GM18870 (cell line): ENCODE data around the gene UMOD.

ENCODE experiments used
- ATAC-seq: cut with Tn5 transposase; IDR thresholded peaks from one replicate; pipeline ENCODE4 v1.9.1; 2021; ENCODE audit warnings: moderate library complexity; ENCODE audit not compliant: unreplicated experiment

The UMOD gene

GRCh38 chr16:20352615-20353014 lies at the start of gene UMOD:
UMOD (minus strand) TSS chr16:20352715; CDS start chr16:20350737, 1,978 bp downstream.
- ATAC-seq = no peak

- ATAC-seq = no peak
Observed at GRCh38 chr16:20401475-20402016, 49.0 kb upstream of the UMOD start.

DNA sequence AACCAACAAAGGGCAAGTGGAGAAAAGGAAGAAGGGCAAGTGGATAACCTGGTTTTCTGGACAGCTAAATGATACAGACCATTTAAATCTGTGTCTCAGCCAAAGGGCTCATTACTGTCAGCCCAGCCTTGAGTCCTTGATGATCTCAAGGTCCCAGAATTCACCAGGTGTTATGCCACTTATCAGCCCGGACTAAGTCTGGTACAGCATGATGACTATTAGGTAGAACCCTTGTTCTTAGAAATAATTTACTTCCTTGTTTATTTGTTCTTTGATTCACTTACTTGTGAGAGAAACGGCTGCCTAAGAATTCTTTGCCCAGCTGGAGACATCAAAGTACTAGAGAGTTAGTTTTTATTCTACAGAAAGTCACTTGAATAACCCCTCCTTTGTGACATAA lies 48.6 kb upstream of the UMOD start:
- ATAC-seq = no peak

GRCh38 chr16:20399185-20399584 lies 46.7 kb upstream of the UMOD start:
- no peak for ATAC-seq

GRCh38 chr16:20398603-20399002 lies 46.1 kb upstream of the UMOD start:
- ATAC-seq = no peak

- ATAC-seq = no peak
Observed at GRCh38 chr16:20397468-20398074, 45.1 kb upstream of the UMOD start.

DNA sequence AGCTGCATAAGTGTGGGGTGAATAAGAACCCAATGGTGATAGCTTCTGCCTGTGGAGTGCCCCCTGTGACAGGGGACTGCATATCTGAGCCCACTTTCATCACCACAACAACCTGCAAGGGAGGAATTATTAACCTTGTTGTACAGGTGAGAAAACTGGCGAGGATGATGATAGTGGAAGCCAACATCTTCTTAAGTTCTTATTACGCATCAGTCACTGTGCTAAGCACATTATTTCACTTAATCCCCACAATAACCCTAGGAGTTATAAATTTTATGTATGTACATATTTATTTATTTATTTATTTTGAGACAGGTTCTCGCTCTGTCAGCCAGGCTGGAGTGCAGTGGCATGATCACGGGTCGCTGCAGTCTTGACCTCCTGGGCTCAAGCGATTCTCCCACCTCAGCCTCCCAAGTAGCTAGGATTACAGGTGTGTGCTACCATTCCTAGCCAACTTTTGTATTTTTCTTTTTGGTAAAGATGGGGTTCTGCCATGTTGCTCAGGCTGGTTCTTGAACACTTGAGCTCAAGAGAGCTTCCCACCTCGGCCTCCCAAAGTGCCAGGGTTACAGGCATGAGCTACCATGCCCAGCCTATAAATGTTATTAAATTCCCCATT lies 44.4 kb upstream of the UMOD start:
- no peak for ATAC-seq

DNA sequence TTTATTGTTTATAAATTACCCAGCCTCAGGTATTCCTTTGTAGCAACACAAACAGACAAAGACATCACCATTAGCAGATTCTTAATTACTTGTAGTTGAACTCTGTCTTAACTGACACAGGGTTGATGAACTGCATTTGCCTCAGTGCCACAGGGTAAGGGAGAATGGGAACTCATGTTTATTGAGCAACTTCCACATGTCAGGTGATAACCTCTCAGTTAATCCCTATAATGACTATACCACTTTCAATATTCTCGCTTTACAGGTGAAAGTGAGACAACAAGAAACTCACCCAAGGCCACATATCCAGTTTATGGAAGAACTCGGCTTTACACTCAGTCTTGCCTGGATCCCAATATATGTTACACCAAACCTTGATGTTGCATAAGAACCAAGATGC lies 43.4 kb upstream of the UMOD start:
- no peak for ATAC-seq

- no peak for ATAC-seq
Observed at GRCh38 chr16:20393801-20394577, 41.5 kb upstream of the UMOD start.

DNA sequence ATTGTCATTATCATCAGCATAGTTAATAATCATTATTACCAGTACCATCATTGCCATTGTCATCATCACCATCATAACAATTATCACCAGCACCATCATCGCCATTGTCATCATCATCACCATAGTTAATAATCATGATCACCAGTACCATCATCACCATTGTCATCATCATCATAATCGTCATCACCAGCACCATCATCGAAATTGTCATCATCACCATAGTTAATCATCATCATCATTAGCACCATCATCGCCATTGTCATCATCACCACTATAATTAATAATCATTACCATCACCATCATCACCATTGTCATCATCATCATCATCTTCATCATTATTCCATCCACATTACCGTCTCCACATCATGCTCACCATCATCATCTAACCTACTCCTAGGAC lies 38.5 kb upstream of the UMOD start:
- ATAC-seq = no peak

GRCh38 chr16:20388854-20389253 lies 36.3 kb upstream of the UMOD start:
- ATAC-seq = no peak

DNA sequence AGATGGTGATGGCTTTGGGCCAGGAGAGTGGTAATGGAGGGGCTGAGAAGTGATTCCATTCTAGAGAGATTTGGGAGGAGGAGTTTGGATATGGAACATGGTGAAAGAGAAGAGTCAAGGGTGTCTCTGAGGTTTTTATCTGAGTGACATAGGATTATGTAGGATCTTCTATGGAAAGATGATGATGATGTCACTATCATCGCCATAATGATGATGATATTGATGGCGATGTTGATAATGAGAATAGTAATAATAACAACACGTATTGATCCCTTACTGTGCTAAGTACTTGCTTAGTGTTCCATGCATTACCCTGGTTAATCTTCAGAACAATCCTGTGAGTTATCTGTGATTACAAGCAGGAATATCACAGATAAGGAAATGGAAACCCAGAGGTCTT lies 35.5 kb upstream of the UMOD start:
- ATAC-seq = no peak

- ATAC-seq = no peak
Observed at GRCh38 chr16:20385844-20386832, 33.6 kb upstream of the UMOD start.

- no peak for ATAC-seq
Observed at GRCh38 chr16:20383106-20384029, 30.9 kb upstream of the UMOD start.

DNA sequence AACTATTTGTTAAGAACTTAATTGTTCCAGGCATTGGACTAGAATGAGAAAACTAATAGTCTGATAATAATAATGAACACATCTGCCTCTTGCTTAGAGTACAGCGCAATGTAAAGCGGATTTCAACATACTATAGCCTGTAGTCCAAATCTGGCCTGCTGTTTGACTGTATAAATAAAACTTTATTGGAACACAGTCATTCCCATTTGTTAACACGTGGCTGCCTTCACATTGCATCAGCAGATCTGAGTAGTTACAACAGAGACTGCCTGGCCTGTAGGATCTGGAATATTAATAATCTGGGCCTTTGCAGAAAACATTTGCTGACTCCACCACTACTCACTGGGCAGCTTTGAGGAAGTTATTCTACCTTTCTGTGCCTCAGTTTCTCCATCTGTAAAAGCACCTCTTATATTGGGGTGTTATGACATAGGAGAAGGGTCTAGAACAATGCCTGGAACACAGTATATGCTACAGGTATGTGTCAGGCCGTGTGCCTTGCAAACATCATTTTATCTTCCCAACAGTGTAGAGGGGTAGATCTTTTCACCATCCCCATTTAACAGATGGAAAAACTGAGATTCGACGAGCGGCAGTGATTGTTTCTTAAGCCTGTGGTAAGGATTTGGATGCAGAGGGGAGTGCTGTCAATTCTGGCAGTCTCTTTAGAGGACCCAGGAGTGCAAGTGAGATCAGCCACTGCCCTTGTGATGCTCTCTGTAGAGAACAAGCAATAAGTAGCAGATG lies 29.9 kb upstream of the UMOD start:
- ATAC-seq = no peak

DNA sequence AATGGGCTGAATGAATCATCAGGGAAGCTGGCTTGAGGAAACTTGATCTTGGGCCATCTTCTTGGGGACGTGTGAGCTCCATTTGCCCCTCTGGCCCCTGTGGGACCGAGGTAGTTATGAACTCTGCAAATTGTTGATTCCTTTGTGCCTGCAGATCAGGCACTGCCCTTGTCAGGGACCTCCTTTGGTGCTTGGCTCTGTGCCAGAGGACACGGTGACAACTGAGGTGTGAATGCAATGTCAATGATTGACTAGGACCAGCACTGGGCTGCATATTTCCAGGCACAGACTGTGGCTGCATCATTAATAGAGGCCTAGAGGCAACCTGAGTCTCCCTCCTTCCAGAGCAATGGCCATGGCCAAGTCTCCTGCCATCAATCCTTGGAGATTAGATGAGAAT lies 28.3 kb upstream of the UMOD start:
- ATAC-seq = no peak

- ATAC-seq = no peak
Observed at GRCh38 chr16:20377181-20377580, 24.7 kb upstream of the UMOD start.

- ATAC-seq = no peak
Observed at GRCh38 chr16:20372701-20373100, 20.2 kb upstream of the UMOD start.

DNA sequence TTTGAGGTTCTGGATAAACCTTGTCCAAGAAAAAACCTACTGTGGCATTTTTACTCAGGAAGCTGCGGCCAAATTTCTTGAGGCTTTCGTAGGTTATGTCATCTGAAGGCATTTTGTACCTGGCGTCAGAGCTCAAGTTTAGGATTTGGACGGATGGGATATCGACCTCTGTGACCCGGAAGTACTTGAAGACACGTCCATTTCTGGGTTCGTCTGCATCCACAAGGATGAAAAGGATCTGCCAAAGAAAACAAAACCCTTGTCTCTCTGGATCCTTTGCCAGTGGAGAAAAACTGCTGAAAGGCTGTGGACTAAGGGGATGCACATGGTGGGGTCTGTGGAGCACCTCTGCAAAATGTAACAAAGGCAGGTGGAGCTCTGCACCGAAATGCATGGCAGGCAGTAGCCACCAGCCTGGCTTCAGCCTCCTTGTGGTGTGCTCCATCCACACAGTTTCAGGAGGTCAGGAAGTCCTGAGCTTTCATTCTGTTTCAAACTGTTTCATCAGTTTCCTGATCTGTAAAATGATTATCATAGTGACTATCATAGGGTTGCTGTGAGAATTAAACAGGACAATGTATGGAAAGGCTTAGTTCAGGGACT lies 17.0 kb upstream of the UMOD start:
- no peak for ATAC-seq
